HEK293 (cell line): ENCODE measurements around the gene CABP4.

Source experiments
- PBX3 ChIP-seq: sonication (generic); formaldehyde crosslinking; IDR thresholded peaks from 2 replicates; pipeline ENCODE4 v1.8.1; 2022; ENCODE audit warnings: mild to moderate bottlenecking, moderate library complexity, missing genetic modification reagents
- ZNF140 ChIP-seq: fragments of 450-650 bp; formaldehyde crosslinking; IDR thresholded peaks from 2 replicates; pipeline ENCODE4 v1.5.1; 2016; ENCODE audit warnings: missing biosample characterization, missing genetic modification characterization
- ZNF548 ChIP-seq: fragments of 450-650 bp; formaldehyde crosslinking; IDR thresholded peaks from 2 replicates; pipeline ENCODE4 v1.5.1; 2016; ENCODE audit warnings: missing biosample characterization, missing genetic modification characterization
- ZNF639 ChIP-seq: fragments of 450-650 bp; formaldehyde crosslinking; IDR thresholded peaks from 2 replicates; pipeline ENCODE4 v1.5.1; 2016; ENCODE audit warnings: missing biosample characterization, missing genetic modification characterization

- TF ChIP-seq ZNF548 (tag by site-specific recombination) = no peak
- TF ChIP-seq ZNF140 (tag by site-specific recombination) = no peak
- peak; percentile 60; the same call in 1 of the 2 replicates for TF ChIP-seq ZNF639 (tag by site-specific recombination)
- no peak for TF ChIP-seq PBX3 (CRISPR knock-in tag)
Observed at GRCh38 chr11:67428052-67429001, 26.8 kb upstream of the CABP4 start, which contains the start of gene RPS6KB2.
